ENCODE measurements around the gene INO80B.
"Not testable (repeated sequence)": the region's sequence is repeated elsewhere in the genome, so short reads cannot be mapped to it uniquely, and the experiment has no call there.

Gene INO80B

GRCh38 chr2:74450570-74451190 is 4.2 kb upstream of the INO80B start:
- no peak for DNase-seq

- no peak for DNase-seq
These were observed 2.3 kb downstream of the INO80B start for GRCh38 chr2:74457129-74457548.

DNA sequence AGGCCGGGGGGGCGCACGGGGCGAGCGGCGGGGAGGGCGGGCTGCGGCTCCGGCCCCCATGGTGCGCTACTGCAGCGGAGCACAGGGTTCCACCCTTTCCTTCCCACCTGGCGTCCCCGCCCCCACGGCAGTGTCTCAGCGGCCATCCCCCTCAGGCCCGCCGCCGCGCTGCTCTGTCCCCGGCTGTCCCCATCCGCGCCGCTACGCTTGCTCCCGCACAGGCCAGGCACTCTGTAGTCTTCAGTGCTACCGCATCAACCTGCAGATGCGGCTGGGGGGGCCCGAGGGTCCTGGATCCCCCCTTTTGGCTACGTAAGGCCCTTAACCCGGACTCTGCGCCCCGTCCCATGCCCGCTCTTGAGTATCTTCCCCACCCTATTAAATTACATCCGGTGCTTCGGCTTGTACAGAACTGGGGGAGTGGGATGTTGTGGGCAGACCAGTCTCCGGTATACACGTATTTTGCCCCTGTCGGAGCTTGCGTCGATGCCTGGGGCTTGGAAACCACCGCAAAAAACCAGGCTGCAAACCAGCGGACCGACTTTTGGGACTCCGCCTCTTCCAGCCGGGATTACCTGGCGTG is 2.8 kb downstream of the INO80B start:
- no peak for DNase-seq

DNA sequence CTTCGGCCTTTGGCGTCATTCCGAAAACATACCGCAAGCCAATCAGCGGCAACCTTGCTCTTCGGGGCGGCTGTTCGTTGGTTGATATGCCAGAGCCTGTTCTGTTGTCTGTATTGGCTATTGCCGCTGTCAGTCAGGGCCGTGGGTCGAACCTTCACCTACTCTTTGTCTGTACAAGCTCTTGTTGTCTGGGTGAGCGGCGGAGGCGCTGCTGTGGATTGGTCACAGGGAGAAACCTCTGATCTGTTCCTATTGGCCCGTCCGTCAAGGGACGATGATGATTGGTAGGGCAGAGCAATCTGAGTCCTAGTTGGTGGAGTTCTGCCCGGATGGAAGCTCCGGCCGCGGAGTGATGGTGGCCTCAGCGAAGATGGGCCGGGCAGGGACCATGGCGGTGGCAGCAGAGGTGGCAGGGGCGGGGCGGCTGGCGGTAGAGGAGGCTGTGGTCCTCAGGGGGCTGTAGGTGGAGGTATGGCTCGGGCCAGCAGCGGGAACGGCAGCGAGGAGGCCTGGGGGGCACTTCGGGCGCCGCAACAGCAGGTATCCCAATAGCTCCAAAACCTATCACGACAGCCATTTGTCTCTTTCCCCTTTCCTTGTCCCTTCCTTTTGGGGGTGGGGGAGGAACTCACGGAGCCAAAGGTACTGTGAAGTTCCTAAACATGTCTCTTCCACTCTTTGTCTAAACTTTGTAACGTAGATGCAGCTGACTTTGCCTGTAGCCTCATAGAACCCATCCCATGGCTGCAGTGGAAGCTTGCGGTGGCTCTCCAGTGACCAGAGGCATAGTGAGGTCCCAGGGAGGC is 3.4 kb downstream of the INO80B start, which contains the start of gene WBP1:
TSS of gene WBP1 (plus strand) at position 307 of the 806 bp plus-strand sequence. CDS start at position 472, 165 bp downstream.
- peak; percentile 72 for DNase-seq

GRCh38 chr2:74458938-74459363 is 4.1 kb downstream of the INO80B start:
- DNase-seq: no peak

DNA sequence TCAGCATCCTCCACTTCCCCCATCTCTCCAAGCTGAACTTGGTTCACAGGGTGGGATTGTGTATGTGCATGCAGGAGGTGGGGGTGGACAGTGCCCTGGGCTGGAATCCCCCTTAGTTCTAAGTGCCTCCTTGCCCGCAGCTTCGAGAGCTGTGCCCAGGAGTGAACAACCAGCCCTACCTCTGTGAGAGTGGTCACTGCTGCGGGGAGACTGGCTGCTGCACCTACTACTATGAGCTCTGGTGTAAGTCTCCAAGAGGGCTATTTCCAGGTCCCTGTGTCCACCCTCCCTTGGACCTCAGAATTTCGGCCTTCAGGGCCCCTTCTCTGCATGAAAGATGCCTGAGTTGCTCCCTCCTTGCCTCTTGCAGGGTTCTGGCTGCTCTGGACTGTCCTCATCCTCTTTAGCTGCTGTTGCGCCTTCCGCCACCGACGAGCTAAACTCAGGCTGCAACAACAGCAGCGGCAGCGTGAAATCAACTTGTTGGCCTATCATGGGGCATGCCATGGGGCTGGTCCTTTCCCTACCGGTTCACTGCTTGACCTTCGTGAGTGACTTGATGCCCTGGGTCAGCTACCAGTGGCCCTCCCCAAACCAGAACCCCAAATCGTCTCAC is 4.7 kb downstream of the INO80B start:
- not testable (repeated sequence) for DNase-seq

GRCh38 chr2:74460187-74460586 is 5.3 kb downstream of the INO80B start:
- DNase-seq: not testable (repeated sequence)

DNA sequence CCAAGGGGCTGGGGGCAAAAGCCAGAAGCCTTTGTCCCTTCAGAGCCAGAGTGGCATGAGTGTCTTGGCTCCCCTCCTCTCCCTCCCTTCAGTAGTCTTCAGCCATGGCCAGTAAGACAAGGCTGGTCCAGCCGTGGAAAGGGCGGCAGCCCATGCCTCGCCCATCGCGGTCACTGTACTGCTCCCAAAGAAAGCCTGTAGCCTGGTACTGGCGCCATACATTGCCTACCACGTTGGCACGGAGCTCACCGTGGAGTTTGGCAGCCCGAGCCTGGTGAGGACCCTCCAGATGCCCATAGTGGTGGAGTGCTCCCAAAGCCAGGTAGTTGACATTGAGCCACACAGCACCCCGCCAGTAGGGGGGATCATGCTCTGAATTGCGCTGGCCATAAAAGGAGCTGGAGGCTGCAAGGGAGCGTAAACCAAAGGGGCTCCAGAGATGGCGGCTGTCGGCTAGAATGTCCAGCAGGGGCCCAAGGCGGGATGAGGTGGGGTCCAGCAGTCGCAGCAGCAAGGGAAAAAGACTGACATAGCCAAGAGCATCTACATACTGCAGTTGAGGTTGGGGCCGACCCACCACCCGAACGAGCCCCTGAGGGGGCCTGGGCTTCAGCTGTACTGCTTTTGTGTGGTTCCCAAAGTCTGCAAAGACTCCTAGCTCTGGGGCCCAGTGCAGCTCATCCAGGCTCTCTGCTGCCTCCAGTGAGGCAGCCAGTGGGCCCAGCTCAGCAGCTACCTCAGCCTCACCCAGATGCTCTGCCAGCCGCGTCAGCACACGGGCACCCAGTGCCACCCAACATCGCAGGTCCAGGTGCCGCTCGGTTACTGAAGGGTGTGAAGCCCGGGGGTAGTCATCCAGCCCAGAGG is 6.5 kb downstream of the INO80B start:
- DNase-seq: no peak

GRCh38 chr2:74462054-74462785 is 7.3 kb downstream of the INO80B start:
- DNase-seq: no peak

DNA sequence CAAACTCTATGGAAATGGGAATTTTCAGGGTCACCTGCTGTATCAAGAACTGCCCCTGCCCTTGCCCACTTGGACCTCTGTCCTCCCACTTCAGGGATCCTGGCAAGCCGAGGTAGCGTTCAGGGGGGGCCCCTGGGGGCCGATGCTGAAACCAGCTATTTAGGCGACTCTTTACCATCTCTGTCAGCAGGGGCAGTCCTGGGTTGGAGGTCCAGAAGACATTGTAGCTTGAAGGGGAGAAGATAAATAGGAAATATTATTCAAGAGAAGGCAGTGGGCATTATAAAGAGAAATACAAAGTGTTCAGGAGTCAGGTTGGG is 7.9 kb downstream of the INO80B start:
- DNase-seq: no peak

DNA sequence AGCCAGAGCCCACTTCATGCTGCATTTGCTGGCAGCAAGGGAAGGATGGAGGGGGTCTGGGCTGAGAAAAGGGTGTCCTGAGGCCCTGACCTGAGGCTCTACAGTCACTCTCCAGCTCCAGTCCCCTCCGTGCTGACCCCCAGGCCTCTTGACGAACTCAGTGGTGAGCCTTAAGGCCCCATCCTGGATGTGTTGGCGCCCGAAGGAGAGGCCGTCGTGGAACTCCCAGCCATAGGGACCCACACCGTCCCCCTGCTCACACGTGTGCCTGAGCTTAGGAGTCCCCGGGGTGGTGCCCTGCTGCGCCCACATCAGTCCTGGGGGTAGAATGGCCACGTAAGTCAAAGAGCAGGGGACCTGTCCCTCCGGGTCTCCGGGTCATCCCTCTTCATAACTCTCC is 9.5 kb downstream of the INO80B start:
- DNase-seq: no peak

- not testable (repeated sequence) for DNase-seq
These were observed 15.9 kb downstream of the INO80B start for GRCh38 chr2:74470742-74471141.

DNA sequence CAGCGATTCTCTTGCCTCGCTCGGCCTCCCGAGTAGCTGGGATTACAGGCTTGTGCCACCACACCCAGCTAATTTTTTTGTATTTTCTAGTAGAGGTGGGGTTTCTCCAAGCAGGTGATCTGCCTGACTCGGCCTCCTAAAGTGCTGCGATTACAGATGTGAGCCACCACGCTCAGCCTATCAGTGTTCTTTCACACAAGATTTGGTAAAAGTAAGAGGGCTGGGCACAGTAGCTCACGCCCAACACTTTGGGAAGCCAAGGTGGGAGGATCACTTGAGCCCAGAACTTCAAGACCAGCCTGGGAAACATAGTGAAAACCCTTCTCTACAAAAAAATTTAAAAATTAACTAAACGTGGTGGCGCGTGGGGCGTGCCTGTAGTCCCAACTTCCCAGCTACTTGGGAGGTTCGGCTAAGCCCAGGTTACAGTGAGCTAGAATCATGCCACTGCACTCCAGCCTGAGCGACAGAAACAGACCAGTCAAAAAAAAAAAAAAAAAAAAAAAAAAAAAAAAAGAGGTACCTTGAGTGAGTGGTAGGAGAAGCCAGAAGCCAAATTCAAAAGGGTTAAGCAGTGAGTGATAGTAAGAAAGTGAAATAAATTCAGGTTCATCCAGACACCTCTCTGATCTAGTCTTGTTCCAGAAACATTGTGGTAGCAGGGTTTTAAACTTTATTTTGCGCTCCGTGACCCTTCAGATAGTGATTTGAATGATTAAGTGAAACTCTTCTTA is 16.6 kb downstream of the INO80B start:
- no peak for DNase-seq

DNA sequence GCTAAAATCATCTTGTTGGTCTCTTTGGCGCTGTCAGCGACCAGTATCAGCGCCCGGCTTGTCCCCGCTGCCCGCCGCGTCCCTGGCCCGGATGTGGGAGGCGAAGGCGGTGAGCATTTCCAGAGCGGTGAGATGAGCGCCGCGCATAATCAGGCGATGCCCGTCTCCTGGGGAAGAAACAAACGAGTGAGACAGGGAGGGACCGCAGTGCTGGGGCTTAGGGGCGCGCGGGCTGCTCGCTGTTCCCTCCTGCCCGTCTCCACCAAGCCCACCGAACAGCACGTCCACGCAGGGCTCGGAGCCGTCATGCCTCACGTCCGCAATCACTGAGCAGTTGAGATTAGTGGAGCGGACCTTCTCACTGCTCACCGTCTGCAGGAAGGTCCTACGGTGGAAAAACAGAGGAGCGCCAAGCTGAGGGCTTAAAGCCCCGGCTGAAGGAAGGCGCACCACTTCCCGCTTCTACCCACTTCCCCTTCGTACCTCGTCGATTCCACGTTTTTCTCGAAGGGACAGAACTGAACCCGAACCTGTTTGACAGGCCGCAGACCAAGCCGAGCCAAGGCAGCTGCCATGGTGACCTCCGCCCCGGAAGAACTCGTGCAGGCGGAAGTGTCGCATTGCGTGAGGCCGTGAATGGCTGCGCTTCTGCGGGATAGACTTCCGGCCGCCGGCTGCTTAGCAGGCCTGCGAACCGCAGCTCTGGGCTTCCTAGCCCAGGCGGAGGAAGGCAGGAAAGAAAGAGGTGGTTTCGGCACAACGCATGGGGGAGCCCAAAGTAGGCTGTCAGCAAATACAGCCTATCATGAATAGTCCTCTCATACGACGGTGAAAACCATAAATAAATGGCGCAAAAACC is 17.4 kb downstream of the INO80B start, which contains the start of gene MRPL53:
TSS of gene MRPL53 (minus strand) at position 595 of the 859 bp plus-strand sequence. CDS start at position 575, 20 bp downstream.
- no peak for DNase-seq

DNA sequence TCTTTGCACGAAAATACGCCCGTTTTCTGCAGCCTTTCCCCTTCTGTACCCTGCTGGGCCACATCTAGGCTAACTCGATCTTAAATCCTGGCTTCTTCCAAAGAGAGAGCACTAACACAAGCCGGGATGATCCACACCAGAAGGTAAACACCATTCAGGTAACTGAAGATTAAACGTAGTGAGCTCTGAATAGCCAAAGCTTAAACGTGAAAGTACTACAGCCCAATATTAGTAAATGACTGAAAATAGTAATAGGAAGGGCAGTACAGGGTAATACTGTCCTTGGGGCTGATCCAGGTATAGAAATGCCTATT is 18.0 kb downstream of the INO80B start:
- DNase-seq: no peak

GRCh38 chr2:74474481-74474880 is 19.6 kb downstream of the INO80B start:
- DNase-seq: no peak

- DNase-seq: no peak
These were observed 20.0 kb downstream of the INO80B start for GRCh38 chr2:74474899-74475298.

DNA sequence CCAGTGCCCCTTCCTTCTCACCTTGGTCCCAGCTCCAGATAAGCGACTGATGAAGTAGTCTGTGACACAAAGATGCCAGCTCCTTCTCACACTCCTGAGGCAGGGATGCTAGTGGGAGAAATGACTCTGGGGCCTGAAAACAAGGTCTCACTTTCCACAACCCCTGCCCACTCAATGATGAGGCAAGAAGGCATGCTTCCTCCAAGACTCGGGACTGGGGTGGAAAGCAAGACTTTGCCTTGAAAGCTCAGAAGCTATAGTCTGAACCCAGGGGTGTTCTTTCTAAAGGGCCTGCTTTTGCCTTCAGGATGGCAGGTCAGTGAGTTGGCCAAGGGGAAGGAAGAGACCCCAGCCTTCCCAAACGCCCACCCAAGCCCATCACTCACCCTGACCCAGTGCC is 26.5 kb downstream of the INO80B start:
- no peak for DNase-seq

GRCh38 chr2:74481961-74482800 is 27.3 kb downstream of the INO80B start:
- no peak for DNase-seq
